ENCODE measurements around the gene NUDCD2. TPM values are rescaled to one million over a fixed set of nuclear protein-coding genes. Genes with fewer than 3 reads are reported as not detected.
A peak's percentile ranks its signal among the peaks of the same experiment; 100 is the strongest.

NUDCD2 gene
- total and polyA plus RNA-seq, 9 of the 15 experiments (the other 6 are each of a cell fraction or from before 2014, with no cell fraction given): 14.6 to 76.9 (median 32.5) TPM

DNA sequence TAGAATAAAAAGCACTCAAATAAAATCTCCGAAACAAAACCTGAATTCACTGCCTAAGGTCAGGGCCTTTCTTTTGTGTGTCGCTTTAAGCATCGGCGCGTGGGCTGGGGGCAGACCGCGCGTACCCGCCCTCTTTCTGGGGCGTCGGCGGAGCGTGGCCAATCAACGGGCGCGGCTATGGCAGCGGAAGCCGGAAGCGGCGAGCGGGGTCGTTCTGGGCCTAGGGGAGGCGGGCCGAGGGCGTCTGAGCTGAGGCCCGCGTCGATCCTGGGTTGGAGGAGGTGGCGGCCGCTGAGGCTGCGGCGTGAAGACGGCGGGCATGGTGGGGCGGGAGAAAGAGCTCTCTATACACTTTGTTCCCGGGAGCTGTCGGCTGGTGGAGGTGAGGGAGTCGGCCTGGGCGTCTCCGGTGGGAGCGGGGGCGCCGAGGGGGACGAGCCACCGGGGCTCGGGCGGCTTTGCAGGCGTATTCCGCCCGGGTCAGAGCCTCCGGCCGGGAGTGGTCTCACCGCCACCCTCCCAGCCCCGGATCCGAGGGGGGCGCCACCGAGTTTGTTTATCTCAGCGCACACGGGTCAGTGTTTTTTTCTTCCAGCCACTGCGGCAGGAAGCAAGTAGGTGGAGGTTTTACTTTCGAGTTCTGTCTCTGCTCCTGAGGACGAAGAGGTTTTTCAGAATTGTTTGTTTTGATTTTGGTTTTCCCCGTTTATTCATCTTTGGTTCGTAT is 45.6 kb upstream of the NUDCD2 start, which contains the start of gene MAT2B (continued):
- TF ChIP-seq, protein P1, sequence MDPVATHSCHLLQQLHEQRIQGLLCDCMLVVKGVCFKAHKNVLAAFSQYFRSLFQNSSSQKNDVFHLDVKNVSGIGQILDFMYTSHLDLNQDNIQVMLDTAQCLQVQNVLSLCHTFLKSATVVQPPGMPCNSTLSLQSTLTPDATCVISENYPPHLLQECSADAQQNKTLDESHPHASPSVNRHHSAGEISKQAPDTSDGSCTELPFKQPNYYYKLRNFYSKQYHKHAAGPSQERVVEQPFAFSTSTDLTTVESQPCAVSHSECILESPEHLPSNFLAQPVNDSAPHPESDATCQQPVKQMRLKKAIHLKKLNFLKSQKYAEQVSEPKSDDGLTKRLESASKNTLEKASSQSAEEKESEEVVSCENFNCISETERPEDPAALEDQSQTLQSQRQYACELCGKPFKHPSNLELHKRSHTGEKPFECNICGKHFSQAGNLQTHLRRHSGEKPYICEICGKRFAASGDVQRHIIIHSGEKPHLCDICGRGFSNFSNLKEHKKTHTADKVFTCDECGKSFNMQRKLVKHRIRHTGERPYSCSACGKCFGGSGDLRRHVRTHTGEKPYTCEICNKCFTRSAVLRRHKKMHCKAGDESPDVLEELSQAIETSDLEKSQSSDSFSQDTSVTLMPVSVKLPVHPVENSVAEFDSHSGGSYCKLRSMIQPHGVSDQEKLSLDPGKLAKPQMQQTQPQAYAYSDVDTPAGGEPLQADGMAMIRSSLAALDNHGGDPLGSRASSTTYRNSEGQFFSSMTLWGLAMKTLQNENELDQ (CRISPR knock-in tag; IDR thresholded peaks at IDR 0.05; ENCODE audit: borderline replicate concordance): no peak
- TF ChIP-seq ZNF124 (CRISPR knock-in tag; IDR thresholded peaks at IDR 0.05): no peak
- TF ChIP-seq, protein P2, sequence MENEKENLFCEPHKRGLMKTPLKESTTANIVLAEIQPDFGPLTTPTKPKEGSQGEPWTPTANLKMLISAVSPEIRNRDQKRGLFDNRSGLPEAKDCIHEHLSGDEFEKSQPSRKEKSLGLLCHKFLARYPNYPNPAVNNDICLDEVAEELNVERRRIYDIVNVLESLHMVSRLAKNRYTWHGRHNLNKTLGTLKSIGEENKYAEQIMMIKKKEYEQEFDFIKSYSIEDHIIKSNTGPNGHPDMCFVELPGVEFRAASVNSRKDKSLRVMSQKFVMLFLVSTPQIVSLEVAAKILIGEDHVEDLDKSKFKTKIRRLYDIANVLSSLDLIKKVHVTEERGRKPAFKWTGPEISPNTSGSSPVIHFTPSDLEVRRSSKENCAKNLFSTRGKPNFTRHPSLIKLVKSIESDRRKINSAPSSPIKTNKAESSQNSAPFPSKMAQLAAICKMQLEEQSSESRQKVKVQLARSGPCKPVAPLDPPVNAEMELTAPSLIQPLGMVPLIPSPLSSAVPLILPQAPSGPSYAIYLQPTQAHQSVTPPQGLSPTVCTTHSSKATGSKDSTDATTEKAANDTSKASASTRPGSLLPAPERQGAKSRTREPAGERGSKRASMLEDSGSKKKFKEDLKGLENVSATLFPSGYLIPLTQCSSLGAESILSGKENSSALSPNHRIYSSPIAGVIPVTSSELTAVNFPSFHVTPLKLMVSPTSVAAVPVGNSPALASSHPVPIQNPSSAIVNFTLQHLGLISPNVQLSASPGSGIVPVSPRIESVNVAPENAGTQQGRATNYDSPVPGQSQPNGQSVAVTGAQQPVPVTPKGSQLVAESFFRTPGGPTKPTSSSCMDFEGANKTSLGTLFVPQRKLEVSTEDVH (IDR thresholded peaks at IDR 0.05; ENCODE audit: low read depth, partially characterized antibody): peak; percentile 79
- TF ChIP-seq FOXM1 (IDR thresholded peaks at IDR 0.05; ENCODE audit: low read depth): peak; percentile 58; the same call in 1 of the 2 replicates
- peak; percentile 64; the same call in 1 of the 2 replicates for TF ChIP-seq FOXM1 (CRISPR knock-in tag; IDR thresholded peaks at IDR 0.05; ENCODE audit: low read depth)
- peak; percentile 67 to 75 (median 69) for TF ChIP-seq CTCF (IDR thresholded peaks at IDR 0.05 in 2 of 3, conservative IDR thresholded peaks at IDR 0.05 in 1 of 3; ENCODE audit: insufficient read depth in 2 of 3, low read depth in 1 of 3, low read length in 3 of 3)
- no peak; a peak in 1 of 4 replicates for TF ChIP-seq CSDE1 (IDR thresholded peaks at IDR 0.05)
- TF ChIP-seq ZNF780A (CRISPR knock-in tag; IDR thresholded peaks at IDR 0.05): no peak
- no peak for TF ChIP-seq NCOA2 (IDR thresholded peaks at IDR 0.05; ENCODE audit: partially characterized antibody in 2 of 2)
- TF ChIP-seq, protein P3, sequence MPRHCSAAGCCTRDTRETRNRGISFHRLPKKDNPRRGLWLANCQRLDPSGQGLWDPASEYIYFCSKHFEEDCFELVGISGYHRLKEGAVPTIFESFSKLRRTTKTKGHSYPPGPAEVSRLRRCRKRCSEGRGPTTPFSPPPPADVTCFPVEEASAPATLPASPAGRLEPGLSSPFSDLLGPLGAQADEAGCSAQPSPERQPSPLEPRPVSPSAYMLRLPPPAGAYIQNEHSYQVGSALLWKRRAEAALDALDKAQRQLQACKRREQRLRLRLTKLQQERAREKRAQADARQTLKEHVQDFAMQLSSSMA (CRISPR knock-in tag; IDR thresholded peaks at IDR 0.05): no peak
- TF ChIP-seq PREB (CRISPR knock-in tag; IDR thresholded peaks at IDR 0.05): no peak
- no peak for TF ChIP-seq GTF2A2 (tag; IDR thresholded peaks at IDR 0.05)
- no peak for TF ChIP-seq THRAP3 (IDR thresholded peaks at IDR 0.05; ENCODE audit: borderline replicate concordance)
- TF ChIP-seq PTBP1 (IDR thresholded peaks at IDR 0.05; ENCODE audit: low read depth, low read length): no peak
- no peak for TF ChIP-seq ZNF311 (CRISPR knock-in tag; IDR thresholded peaks at IDR 0.05)
- no peak for TF ChIP-seq CBFB (CRISPR knock-in tag; IDR thresholded peaks at IDR 0.05)
- TF ChIP-seq NFXL1 (CRISPR knock-in tag; IDR thresholded peaks at IDR 0.05): no peak
- TF ChIP-seq TEAD4 (IDR thresholded peaks at IDR 0.05; ENCODE audit: low read length): no peak; the same call in 1 of the 2 replicates
- TF ChIP-seq TEAD4 (CRISPR knock-in tag; IDR thresholded peaks at IDR 0.05; ENCODE audit: borderline replicate concordance): no peak
- no peak for TF ChIP-seq ZNF444 (CRISPR knock-in tag; IDR thresholded peaks at IDR 0.05)

Data from K562 (cell line).